GM18861 (cell line): ENCODE results near the gene LOC101059915.

Experiments used
- ATAC-seq: cut with Tn5 transposase; IDR thresholded peaks from one replicate; pipeline ENCODE4 v1.9.1; 2021; ENCODE audit not compliant: unreplicated experiment

The LOC101059915 gene

GRCh38 chrX:71667328-71668247, at the start of gene LOC101059915:
LOC101059915 (plus strand) TSS chrX:71667546.
- ATAC-seq: no peak

- no peak for ATAC-seq
These were observed 49.6 kb upstream of the LOC101059915 start for GRCh38 chrX:71617742-71618141.

- peak; percentile 50 for ATAC-seq
These were observed 49.0 kb upstream of the LOC101059915 start, which contains the start of gene CXCR3 for GRCh38 chrX:71618303-71618721. CXCR3 (minus strand) TSS chrX:71618511; CDS start chrX:71618449, 62 bp downstream.

GRCh38 chrX:71618787-71619186, 48.6 kb upstream of the LOC101059915 start:
- ATAC-seq: no peak

- no peak for ATAC-seq
These were observed 48.2 kb upstream of the LOC101059915 start for GRCh38 chrX:71619193-71619592.

- ATAC-seq: no peak
These were observed 47.4 kb upstream of the LOC101059915 start for GRCh38 chrX:71619986-71620385.

- ATAC-seq: no peak
These were observed 45.7 kb upstream of the LOC101059915 start for GRCh38 chrX:71621603-71622002.

- no peak for ATAC-seq
These were observed 45.2 kb upstream of the LOC101059915 start for GRCh38 chrX:71622032-71622575.

- ATAC-seq: no peak
These were observed 44.5 kb upstream of the LOC101059915 start for GRCh38 chrX:71622576-71623450.

GRCh38 chrX:71623714-71624113, 43.6 kb upstream of the LOC101059915 start:
- no peak for ATAC-seq

- ATAC-seq: no peak
These were observed 41.9 kb upstream of the LOC101059915 start for GRCh38 chrX:71625471-71625870.

GRCh38 chrX:71626576-71626975, 40.8 kb upstream of the LOC101059915 start:
- no peak for ATAC-seq

GRCh38 chrX:71627588-71628404, 39.5 kb upstream of the LOC101059915 start:
- no peak for ATAC-seq

GRCh38 chrX:71629467-71629866, 37.9 kb upstream of the LOC101059915 start:
- ATAC-seq: peak; percentile 33

GRCh38 chrX:71632923-71633657, 34.3 kb upstream of the LOC101059915 start:
- ATAC-seq: peak; percentile 61

- ATAC-seq: no peak
These were observed 33.0 kb upstream of the LOC101059915 start for GRCh38 chrX:71634366-71634765.

- ATAC-seq: no peak
These were observed 30.7 kb upstream of the LOC101059915 start for GRCh38 chrX:71636438-71637252.

GRCh38 chrX:71637253-71637618, 30.1 kb upstream of the LOC101059915 start:
- ATAC-seq: no peak

- ATAC-seq: no peak
These were observed 29.5 kb upstream of the LOC101059915 start for GRCh38 chrX:71637848-71638247.
